ENCODE measurements around the gene ADTRP. TPM values are rescaled to one million over a fixed set of nuclear protein-coding genes. Genes with fewer than 3 reads are reported as not detected.

The ADTRP gene
- total RNA-seq, 1 experiment from 2014 or later, result not detected

- Histone ChIP-seq H3K9me3 (replicated peaks) (no peaks in the 10 kb centered on the region), H3K27me3 (no peaks in the 10 kb centered on the region), H3K4me3 (no peak overlapping the region), H3K4me1 (no peaks in the 10 kb centered on the region), H3K36me3 (no peaks in the 10 kb centered on the region), H3K27ac (no peak overlapping the region)
- DNase-seq, result peak in 1 of 2 experiments; percentile 12
These were observed 6.3 kb downstream of the ADTRP start for GRCh38 chr6:11772109-11772825.

DNA sequence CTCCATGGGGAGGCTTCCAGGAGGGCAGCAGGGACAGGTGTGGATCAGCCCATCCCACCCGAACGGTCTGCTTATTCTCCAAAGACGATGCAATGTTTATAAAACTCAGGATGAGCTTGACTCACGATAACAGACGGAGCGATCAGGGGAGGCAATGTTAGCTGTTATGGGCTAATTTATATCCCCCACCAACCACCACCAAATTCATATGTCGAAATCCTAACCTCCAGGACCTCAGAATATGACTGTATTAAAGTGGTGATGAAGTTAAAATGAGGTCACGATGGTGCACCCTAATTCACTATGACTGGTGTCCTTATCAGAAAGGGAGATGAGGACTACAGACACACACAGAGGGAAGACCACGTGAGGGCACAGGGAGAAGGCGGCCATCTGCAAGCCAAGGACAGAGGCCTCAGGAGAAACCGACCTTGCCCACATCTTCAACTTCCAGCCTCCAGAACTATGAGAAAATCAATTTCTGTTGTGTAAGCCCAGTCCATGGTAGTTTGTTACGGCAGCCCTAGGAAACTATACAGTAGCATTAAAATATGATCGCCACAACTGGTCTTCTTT lies 7.0 kb downstream of the ADTRP start:
- Histone ChIP-seq H3K4me3 (no peak overlapping the region), H3K4me1 (0 out of 2 replicates have a peak, but pooled peaks cover 3% of the 10 kb centered on the region), H3K36me3 (no peaks in the 10 kb centered on the region), H3K9me3 (replicated peaks) (no peaks in the 10 kb centered on the region), H3K27me3 (no peaks in the 10 kb centered on the region), H3K27ac (no peak overlapping the region)
- no peak for DNase-seq

DNA sequence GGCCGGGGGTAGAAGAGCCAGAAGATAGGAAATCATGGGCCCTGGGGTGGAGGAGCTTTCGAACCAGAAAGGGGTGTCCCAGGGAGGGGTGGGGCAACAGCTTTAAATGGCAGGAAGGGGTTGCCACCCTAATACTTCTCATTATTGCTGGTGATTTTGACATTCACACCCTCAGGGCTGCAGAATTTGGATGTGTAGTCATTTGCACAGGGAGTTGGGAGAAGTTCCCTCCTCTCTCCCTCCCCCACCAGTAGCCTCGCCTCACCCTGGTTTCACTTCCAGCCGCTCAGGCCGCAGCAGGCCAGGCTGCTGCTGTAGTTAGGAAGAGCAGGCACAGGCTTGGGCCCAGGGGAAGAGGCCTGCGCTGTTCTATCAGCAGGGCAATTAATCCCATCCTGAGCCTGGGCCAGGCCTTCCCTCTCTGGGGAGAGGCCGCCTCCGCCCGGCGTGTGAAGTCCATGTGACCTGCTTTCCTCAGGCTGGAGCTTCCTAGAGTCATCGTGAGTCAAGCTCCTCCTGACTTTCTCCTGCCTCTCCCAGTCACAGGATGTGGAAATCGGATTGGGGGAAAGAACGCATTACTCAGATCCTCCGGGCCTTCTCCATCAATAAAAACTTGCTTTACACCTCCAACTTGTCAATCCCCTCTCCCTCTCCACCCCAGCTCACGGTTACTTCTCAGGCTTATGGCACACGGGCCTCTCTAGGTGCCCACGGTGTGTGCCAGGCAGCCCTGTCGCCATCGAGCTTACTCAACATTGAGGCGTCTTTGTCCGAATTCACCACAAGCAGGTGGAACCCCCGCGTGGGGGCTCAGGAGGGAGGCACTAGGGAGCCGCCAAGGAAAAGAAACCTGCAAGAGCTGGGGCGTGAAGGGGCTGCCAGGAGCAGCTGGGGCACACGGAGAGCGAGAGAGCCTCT lies 7.8 kb downstream of the ADTRP start:
- Histone ChIP-seq H3K36me3 (no peaks in the 10 kb centered on the region), H3K27me3 (no peaks in the 10 kb centered on the region), H3K27ac (no peak overlapping the region), H3K4me3 (no peak overlapping the region), H3K9me3 (replicated peaks) (no peaks in the 10 kb centered on the region), H3K4me1 (0 out of 2 replicates have a peak, but pooled peaks cover 3% of the 10 kb centered on the region)
- peak in 1 of 2 experiments; percentile 3 for DNase-seq

DNA sequence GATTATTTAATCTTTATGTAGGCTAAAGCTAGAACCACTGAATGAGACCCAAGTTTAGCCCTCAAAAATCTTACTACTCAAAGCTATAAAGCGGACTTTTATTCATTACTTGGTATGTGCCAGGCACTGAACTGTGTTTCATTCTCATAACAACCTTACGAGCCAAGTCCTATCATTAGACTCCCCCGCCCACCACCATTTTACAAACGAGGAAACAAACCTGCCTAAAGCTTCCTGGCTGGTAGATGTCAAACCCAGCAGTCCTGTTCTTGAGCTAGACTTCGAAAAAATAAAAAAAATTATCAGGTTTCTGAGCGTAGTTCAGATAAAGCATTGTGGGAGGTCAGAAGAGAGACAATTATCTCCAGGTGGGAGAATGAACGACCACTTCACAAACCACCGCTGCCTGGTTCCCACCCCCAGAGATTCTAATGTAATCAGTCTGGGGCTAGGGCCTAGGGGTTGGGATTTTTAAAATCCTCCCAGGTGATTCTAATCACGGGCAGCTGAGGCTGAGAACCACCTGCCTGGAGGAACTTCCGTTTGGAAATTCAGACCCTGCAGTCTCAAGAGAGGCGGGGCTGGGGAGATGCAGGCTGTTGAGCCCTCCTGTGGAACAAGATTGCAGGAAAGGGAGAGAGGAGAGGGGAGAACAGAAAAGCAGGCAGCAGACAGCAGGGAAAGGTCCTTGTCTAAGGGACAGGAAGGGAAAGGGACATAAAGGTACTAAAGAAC lies 8.6 kb downstream of the ADTRP start:
- no peak overlapping the region for H3K27ac ChIP-seq
- H3K4me3 ChIP-seq, result no peak overlapping the region
- H3K4me1 ChIP-seq, result 0 out of 2 replicates have a peak, but pooled peaks cover 3% of the 10 kb centered on the region
- H3K9me3 ChIP-seq (replicated peaks), result no peaks in the 10 kb centered on the region
- no peaks in the 10 kb centered on the region for H3K36me3 ChIP-seq
- no peaks in the 10 kb centered on the region for H3K27me3 ChIP-seq
- no peak for DNase-seq

- Histone ChIP-seq H3K27ac (no peak overlapping the region), H3K4me1 (0 out of 2 replicates have a peak, but pooled peaks cover 3% of the 10 kb centered on the region), H3K27me3 (no peaks in the 10 kb centered on the region), H3K9me3 (replicated peaks) (no peaks in the 10 kb centered on the region), H3K4me3 (no peak overlapping the region), H3K36me3 (no peaks in the 10 kb centered on the region)
- DNase-seq, result no peak
These were observed 9.4 kb downstream of the ADTRP start for GRCh38 chr6:11769244-11769643.

- no peak overlapping the region for H3K4me3 ChIP-seq
- H3K27ac ChIP-seq, result no peak overlapping the region
- no peak for DNase-seq
These were observed 10.4 kb downstream of the ADTRP start for GRCh38 chr6:11767978-11768756.

GRCh38 chr6:11767458-11767857 lies 11.1 kb downstream of the ADTRP start:
- no peak overlapping the region for H3K27ac ChIP-seq
- DNase-seq, result no peak
- no peak overlapping the region for H3K4me3 ChIP-seq
- 0 out of 2 replicates have a peak, but pooled peaks cover 3% of the 10 kb centered on the region for H3K4me1 ChIP-seq
- no peaks in the 10 kb centered on the region for H3K27me3 ChIP-seq
- no peaks in the 10 kb centered on the region for H3K36me3 ChIP-seq
- H3K9me3 ChIP-seq (replicated peaks), result no peaks in the 10 kb centered on the region

More at GRCh38 chr6:11767978-11768756, 10.4 kb downstream of the ADTRP start:
- no peaks in the 10 kb centered on the region for H3K36me3 ChIP-seq
- 0 out of 2 replicates have a peak, but pooled peaks cover 3% of the 10 kb centered on the region for H3K4me1 ChIP-seq
- no peaks in the 10 kb centered on the region for H3K9me3 ChIP-seq (replicated peaks)
- no peaks in the 10 kb centered on the region for H3K27me3 ChIP-seq

DNA sequence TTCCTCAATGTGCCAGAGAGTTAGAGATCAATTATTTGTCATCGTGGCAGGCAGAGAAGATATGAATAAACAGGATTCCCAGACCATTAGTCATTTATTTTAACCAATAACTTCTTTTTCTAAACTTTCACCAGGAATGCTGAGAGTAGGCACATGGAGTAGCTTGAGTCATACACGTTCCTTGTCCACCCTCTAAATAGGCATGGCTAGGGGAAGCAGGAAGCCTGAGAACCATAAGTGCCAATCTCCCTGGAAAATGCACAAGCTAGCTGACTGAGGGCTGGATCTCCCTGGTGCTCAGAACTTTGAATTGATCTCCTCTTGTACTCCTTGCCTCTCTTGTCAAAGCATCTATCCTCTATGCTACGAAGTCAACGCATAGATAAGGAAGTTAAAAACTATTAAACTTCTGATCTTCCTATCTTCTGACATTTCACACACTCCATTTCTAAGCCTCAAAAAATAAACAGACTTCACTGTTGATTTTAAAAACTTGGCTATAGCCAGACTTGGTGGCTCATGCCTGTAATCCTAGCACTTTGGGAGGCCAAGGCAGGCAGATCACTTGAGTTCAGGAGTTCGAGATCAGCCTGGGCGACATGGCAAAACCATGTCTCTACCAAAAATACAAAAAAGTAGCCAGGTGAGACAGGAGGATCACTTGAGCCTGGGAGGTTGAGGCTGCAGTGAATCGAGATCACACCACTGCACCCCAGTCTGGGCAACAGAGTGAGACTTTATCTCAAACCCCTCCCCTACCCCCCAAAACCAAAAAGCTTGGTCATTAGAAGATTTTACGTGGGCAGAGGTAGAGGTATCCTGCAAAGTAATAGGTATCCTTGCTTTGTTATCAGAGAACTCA lies 11.8 kb downstream of the ADTRP start:
- Histone ChIP-seq H3K4me1 (0 out of 2 replicates have a peak, but pooled peaks cover 3% of the 10 kb centered on the region), H3K9me3 (replicated peaks) (no peaks in the 10 kb centered on the region), H3K4me3 (no peak overlapping the region), H3K36me3 (no peaks in the 10 kb centered on the region), H3K27me3 (no peaks in the 10 kb centered on the region), H3K27ac (peak overlapping the region; percentile 50)
- DNase-seq, result peak in 1 of 2 experiments; percentile 11

DNA sequence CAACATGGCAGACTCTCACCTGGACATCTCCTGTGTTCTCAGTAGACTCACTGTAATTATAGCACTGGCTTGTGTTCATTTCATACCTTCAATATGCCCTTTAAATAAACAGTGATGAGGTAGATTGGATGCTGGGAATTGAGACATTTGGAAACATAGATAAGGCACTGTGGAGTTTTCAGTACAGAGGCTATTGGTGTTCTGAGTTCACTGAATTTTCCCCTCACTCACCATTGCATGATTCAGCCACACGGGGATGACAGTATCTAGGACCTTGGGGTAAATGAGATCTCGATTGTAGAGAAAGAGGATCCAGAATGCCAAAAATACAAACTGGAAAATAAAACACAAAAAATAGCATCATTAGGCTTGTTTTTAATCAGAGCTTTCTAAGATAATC lies 12.6 kb downstream of the ADTRP start:
- Histone ChIP-seq H3K27ac (peak overlapping the region; percentile 50), H3K36me3 (no peaks in the 10 kb centered on the region), H3K27me3 (no peaks in the 10 kb centered on the region), H3K4me1 (0 out of 2 replicates have a peak, but pooled peaks cover 3% of the 10 kb centered on the region), H3K9me3 (replicated peaks) (no peaks in the 10 kb centered on the region), H3K4me3 (no peak overlapping the region)
- DNase-seq, result no peak

DNA sequence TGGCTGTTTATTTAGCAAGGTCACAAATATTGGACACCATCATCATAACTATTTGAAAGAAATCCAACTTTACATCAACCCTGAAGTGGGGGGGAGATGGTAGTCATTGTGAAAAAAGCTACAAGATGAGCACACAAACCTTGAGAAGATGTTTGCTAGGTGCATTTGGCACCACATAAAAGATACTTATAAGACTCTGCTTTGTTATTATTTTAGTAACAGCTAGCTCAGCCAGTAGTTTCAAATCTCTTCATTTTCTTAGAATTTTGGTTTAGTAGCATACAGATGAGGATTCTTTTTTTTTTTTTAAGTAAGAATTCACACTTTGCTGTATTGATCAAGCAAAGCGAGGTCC lies 14.4 kb downstream of the ADTRP start:
- H3K4me1 ChIP-seq, result 0 out of 2 replicates have a peak, but pooled peaks cover 3% of the 10 kb centered on the region
- no peak for DNase-seq
- no peaks in the 10 kb centered on the region for H3K36me3 ChIP-seq
- H3K9me3 ChIP-seq (replicated peaks), result no peaks in the 10 kb centered on the region
- no peak overlapping the region for H3K27ac ChIP-seq
- H3K27me3 ChIP-seq, result no peaks in the 10 kb centered on the region
- H3K4me3 ChIP-seq, result no peak overlapping the region

DNA sequence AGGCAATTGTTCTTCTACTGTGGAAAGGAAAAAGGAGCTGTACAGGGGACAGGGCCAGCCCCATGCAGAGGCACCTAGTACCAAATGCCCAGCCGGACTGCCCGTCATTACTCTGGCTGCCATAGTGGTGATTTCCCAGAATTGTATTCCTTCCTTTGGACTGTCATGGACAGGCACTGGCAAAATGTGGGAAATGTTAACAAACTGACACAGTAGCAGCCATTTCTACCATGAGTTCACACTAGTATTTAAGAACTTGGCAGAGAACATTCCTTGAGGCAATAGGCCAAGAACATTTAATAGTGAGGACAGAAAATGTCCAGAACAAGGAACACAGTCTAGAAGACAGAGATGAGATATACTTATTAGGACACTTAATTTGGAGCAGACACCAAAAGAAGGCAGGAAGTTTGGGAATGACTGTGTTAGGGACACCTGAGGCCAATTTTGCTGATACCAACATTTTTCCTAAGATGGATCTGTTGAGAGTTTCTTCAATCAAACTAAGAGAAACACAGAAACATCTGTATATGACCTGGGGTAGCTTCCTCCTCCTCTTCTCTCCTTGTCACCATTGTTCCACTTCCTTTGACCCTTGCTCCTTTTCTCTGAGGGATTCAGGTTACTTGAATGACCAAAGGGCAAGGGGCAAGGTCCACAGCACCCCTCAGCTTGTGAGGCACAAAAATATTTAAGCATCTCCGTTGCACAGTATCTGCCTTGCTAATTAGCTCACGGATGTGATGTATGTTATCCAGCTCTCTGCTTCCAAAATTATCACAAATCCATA lies 14.9 kb downstream of the ADTRP start:
- Histone ChIP-seq H3K27ac (no peak overlapping the region), H3K36me3 (no peaks in the 10 kb centered on the region), H3K4me1 (0 out of 2 replicates have a peak, but pooled peaks cover 3% of the 10 kb centered on the region), H3K9me3 (replicated peaks) (no peaks in the 10 kb centered on the region), H3K4me3 (no peak overlapping the region), H3K27me3 (no peaks in the 10 kb centered on the region)
- no peak for DNase-seq

- no peak for DNase-seq
- H3K36me3 ChIP-seq, result no peaks in the 10 kb centered on the region
- H3K27me3 ChIP-seq, result no peaks in the 10 kb centered on the region
- H3K9me3 ChIP-seq (replicated peaks), result no peaks in the 10 kb centered on the region
- no peak overlapping the region for H3K4me3 ChIP-seq
- H3K27ac ChIP-seq, result no peak overlapping the region
- 0 out of 2 replicates have a peak, but pooled peaks cover 3% of the 10 kb centered on the region for H3K4me1 ChIP-seq
These were observed 15.7 kb downstream of the ADTRP start for GRCh38 chr6:11762794-11763459.
